ENCODE data around the gene PRAMEF12. TPM values are rescaled to one million over a fixed set of nuclear protein-coding genes. Genes with fewer than 3 reads are reported as not detected.

PRAMEF12 gene
- total and polyA plus RNA-seq, 2 donors from 2014 or later (not counting 2 experiments from before 2014, with no cell fraction given) = not detected

Other genes starting within 250 kb of the PRAMEF12 start
- 2.6 and 6.4 TPM in 2 replicates for gene DHRS3, start 155.5 kb upstream of the PRAMEF12 start, total RNA-seq
- 3.2 and 7.0 TPM in 2 replicates for gene DHRS3, start 155.5 kb upstream of the PRAMEF12 start, polyA plus RNA-seq
- not detected in 2 replicates for gene AADACL4, start 129.7 kb upstream of the PRAMEF12 start, total RNA-seq
- not detected in 2 replicates for gene AADACL4, start 129.7 kb upstream of the PRAMEF12 start, polyA plus RNA-seq
- gene AADACL3, start 57.6 kb upstream of the PRAMEF12 start, total RNA-seq = not detected in 2 replicates
- not detected in 2 replicates for gene AADACL3, start 57.6 kb upstream of the PRAMEF12 start, polyA plus RNA-seq
- not detected in 2 replicates for gene CFAP107, start 27.5 kb upstream of the PRAMEF12 start, total RNA-seq
- not detected in 2 replicates for gene CFAP107, start 27.5 kb upstream of the PRAMEF12 start, polyA plus RNA-seq
- not detected in 2 replicates for gene PRAMEF1, start 17.7 kb downstream of the PRAMEF12 start, total RNA-seq
- not detected in 2 replicates for gene PRAMEF1, start 17.7 kb downstream of the PRAMEF12 start, polyA plus RNA-seq
- not detected in 2 replicates for gene PRAMEF11, start 57.7 kb downstream of the PRAMEF12 start, total RNA-seq
- not detected in 2 replicates for gene PRAMEF11, start 57.7 kb downstream of the PRAMEF12 start, polyA plus RNA-seq
- gene HNRNPCL1, start 75.0 kb downstream of the PRAMEF12 start, total RNA-seq = not detected in 2 replicates
- not detected in 2 replicates for gene HNRNPCL1, start 75.0 kb downstream of the PRAMEF12 start, polyA plus RNA-seq
- not detected in 2 replicates for gene PRAMEF2, start 83.3 kb downstream of the PRAMEF12 start, total RNA-seq
- gene PRAMEF2, start 83.3 kb downstream of the PRAMEF12 start, polyA plus RNA-seq = not detected in 2 replicates
- gene PRAMEF4, start 112.5 kb downstream of the PRAMEF12 start, total RNA-seq = not detected in 2 replicates
- gene PRAMEF4, start 112.5 kb downstream of the PRAMEF12 start, polyA plus RNA-seq = not detected in 2 replicates
- not detected in 2 replicates for gene PRAMEF10, start 124.5 kb downstream of the PRAMEF12 start, total RNA-seq
- not detected in 2 replicates for gene PRAMEF10, start 124.5 kb downstream of the PRAMEF12 start, polyA plus RNA-seq
- gene PRAMEF7, start 142.9 kb downstream of the PRAMEF12 start, total RNA-seq = not detected in 2 replicates
- not detected in 2 replicates for gene PRAMEF7, start 142.9 kb downstream of the PRAMEF12 start, polyA plus RNA-seq
- not detected in 2 replicates for gene PRAMEF6, start 173.8 kb downstream of the PRAMEF12 start, total RNA-seq
- gene PRAMEF6, start 173.8 kb downstream of the PRAMEF12 start, polyA plus RNA-seq = not detected in 2 replicates